ENCODE data around the gene RTTN. TPM values are rescaled to one million over a fixed set of nuclear protein-coding genes. Genes with fewer than 3 reads are reported as not detected.

RTTN gene
- total RNA-seq, 1 donor from 2014 or later = 25.6 TPM

- Mint-ChIP-seq H3K36me3 (peaks cover 17% of the 10 kb centered on the region), H3K4me1 (no peaks in the 10 kb centered on the region), H3K9me3 (no peaks in the 10 kb centered on the region), H3K27me3 (ENCODE audit: low read depth) (no peaks in the 10 kb centered on the region), H3K4me3 (no peak overlapping the region), H3K27ac (no peak overlapping the region)
- no peak for DNase-seq (ENCODE audit: low spot score in 2 of 2, unreplicated experiment in 2 of 2)
- TF ChIP-seq CTCF (IDR thresholded peaks at IDR 0.05; ENCODE audit: unreplicated experiment) = no peak
Measured at GRCh38 chr18:70059684-70060083, 145.8 kb downstream of the RTTN start.

- Mint-ChIP-seq H3K27me3 (ENCODE audit: low read depth) (no peaks in the 10 kb centered on the region), H3K4me1 (no peaks in the 10 kb centered on the region), H3K36me3 (peaks cover 17% of the 10 kb centered on the region), H3K9me3 (no peaks in the 10 kb centered on the region), H3K4me3 (no peak overlapping the region), H3K27ac (no peak overlapping the region)
- no peak for DNase-seq (ENCODE audit: low spot score in 2 of 2, unreplicated experiment in 2 of 2)
- TF ChIP-seq CTCF (IDR thresholded peaks at IDR 0.05; ENCODE audit: unreplicated experiment) = no peak
Measured at GRCh38 chr18:70058916-70059315, 146.6 kb downstream of the RTTN start.

- TF ChIP-seq CTCF (IDR thresholded peaks at IDR 0.05; ENCODE audit: unreplicated experiment) = no peak
- Mint-ChIP-seq H3K9me3 (peaks cover 3% of the 10 kb centered on the region), H3K36me3 (peaks cover 17% of the 10 kb centered on the region), H3K4me1 (peaks cover 8% of the 10 kb centered on the region), H3K27me3 (ENCODE audit: low read depth) (no peaks in the 10 kb centered on the region), H3K27ac (no peak overlapping the region), H3K4me3 (no peak overlapping the region)
- DNase-seq (ENCODE audit: low spot score in 2 of 2, unreplicated experiment in 2 of 2) = no peak
Measured at GRCh38 chr18:70047931-70048603, 157.4 kb downstream of the RTTN start.

- DNase-seq (ENCODE audit: low spot score in 2 of 2, unreplicated experiment in 2 of 2) = no peak
- Mint-ChIP-seq H3K27ac (no peak overlapping the region), H3K4me1 (peaks cover 8% of the 10 kb centered on the region), H3K4me3 (no peak overlapping the region), H3K9me3 (peaks cover 3% of the 10 kb centered on the region), H3K36me3 (peaks cover 17% of the 10 kb centered on the region), H3K27me3 (ENCODE audit: low read depth) (no peaks in the 10 kb centered on the region)
- TF ChIP-seq CTCF (IDR thresholded peaks at IDR 0.05; ENCODE audit: unreplicated experiment) = no peak
Measured at GRCh38 chr18:70046796-70047195, 158.7 kb downstream of the RTTN start.

- no peak for DNase-seq (ENCODE audit: low spot score in 2 of 2, unreplicated experiment in 2 of 2)
- Mint-ChIP-seq H3K4me1 (peaks cover 8% of the 10 kb centered on the region), H3K4me3 (no peak overlapping the region), H3K27ac (no peak overlapping the region), H3K9me3 (peaks cover 3% of the 10 kb centered on the region), H3K27me3 (ENCODE audit: low read depth) (no peaks in the 10 kb centered on the region), H3K36me3 (peaks cover 14% of the 10 kb centered on the region)
- TF ChIP-seq CTCF (IDR thresholded peaks at IDR 0.05; ENCODE audit: unreplicated experiment) = no peak
Measured at GRCh38 chr18:70046207-70046606, 159.3 kb downstream of the RTTN start.

Data from mesothelial cell of epicardium (in vitro differentiated cells).